ENCODE measurements around the gene EPG5.

- no peak for TF ChIP-seq POLR2AphosphoS5 (IDR thresholded peaks at IDR 0.05; ENCODE audit: low read depth)
- no peak for TF ChIP-seq CTCF (IDR thresholded peaks at IDR 0.05; ENCODE audit: insufficient read depth, low read length)
- no peak for TF ChIP-seq REST (IDR thresholded peaks at IDR 0.05; ENCODE audit: insufficient replicate concordance, low read depth)
Measured at GRCh38 chr18:45920367-45920766, 46.8 kb downstream of the EPG5 start.
